Measurements from ENCODE around the gene TIE1. TPM values are rescaled to one million over a fixed set of nuclear protein-coding genes. Genes with fewer than 3 reads are reported as not detected.
A peak's percentile ranks its signal among the peaks of the same experiment; 100 is the strongest.

The TIE1 gene
- total RNA-seq, 1 experiment from 2014 or later: 1.2 TPM

- H3K27me3 Mint-ChIP-seq (ENCODE audit: low read depth): no peaks in the 10 kb centered on the region; the same call in 1 of the 2 replicates
- H2AK5ac ChIP-seq (ENCODE audit: insufficient read length, low read length): no peak within 1 kb of the TSS
- H3K9ac ChIP-seq (ENCODE audit: extremely low read depth, insufficient read length, low read length): peak within 1 kb of the TSS; percentile 86
- H3K27ac ChIP-seq (ENCODE audit: insufficient read length, low read depth, low read length): peak within 1 kb of the TSS; percentile 8
- no peaks in the 10 kb centered on the region; a peak in 2 of 5 replicates for H3K9me3 Mint-ChIP-seq
- peak within 1 kb of the TSS; percentile 95 for H3K4me2 ChIP-seq (ENCODE audit: insufficient read depth, insufficient read length, low read length)
- H2BK20ac ChIP-seq (ENCODE audit: low read depth, low read length, poor library complexity, severe bottlenecking): no peak within 1 kb of the TSS
- peak within 1 kb of the TSS; percentile 91 to 92 for H3K4me3 Mint-ChIP-seq
- no peak within 1 kb of the TSS for H2BK15ac ChIP-seq (ENCODE audit: low read depth, low read length)
- no CpG with 5 or more reads among the region's 59 CpGs for WGBS (ENCODE audit: extremely low coverage, insufficient read length, low lambda C conversion rate)
- H3K23me2 ChIP-seq (ENCODE audit: insufficient read length, low read depth, low read length, poor library complexity, severe bottlenecking): peaks cover 5% of the 10 kb centered on the region
- H3K27ac Mint-ChIP-seq: peak within 1 kb of the TSS; percentile 99
- no peak within 1 kb of the TSS for H3K23ac ChIP-seq (ENCODE audit: insufficient read length, low read depth, low read length)
- H2BK120ac ChIP-seq (ENCODE audit: low read depth, low read length, poor library complexity, severe bottlenecking): no peak within 1 kb of the TSS
- H4K91ac ChIP-seq (ENCODE audit: insufficient read length, low read depth, low read length): no peak within 1 kb of the TSS
- H3K4me1 Mint-ChIP-seq: peaks cover 29 to 33% of the 10 kb centered on the region in 2 experiments
- H2BK5ac ChIP-seq (ENCODE audit: insufficient read length, low read length): peak within 1 kb of the TSS; percentile 4
- peak within 1 kb of the TSS; percentile 70 for H3K56ac ChIP-seq (ENCODE audit: insufficient read length, low read depth, low read length)
- H3K27me3 ChIP-seq (ENCODE audit: insufficient read depth, low read length): no peaks in the 10 kb centered on the region
- TF ChIP-seq CTCF (conservative IDR thresholded peaks at IDR 0.05): no peak
- H3K36me3 Mint-ChIP-seq (ENCODE audit: insufficient read depth in 1 of 3, low read depth in 3 of 3): peaks cover 40 to 54% (median 46%) of the 10 kb centered on the region in 3 experiments
- H3K4me1 ChIP-seq (ENCODE audit: insufficient read depth, low read length): peaks cover 6% of the 10 kb centered on the region; the same call in 1 of the 2 replicates
- no peak within 1 kb of the TSS for H4K5ac ChIP-seq (ENCODE audit: insufficient read length, low read depth, low read length)
- peaks cover 15% of the 10 kb centered on the region; the same call in 1 of the 2 replicates for H3K79me2 ChIP-seq (ENCODE audit: insufficient read depth, low read length)
- H3K14ac ChIP-seq (ENCODE audit: insufficient read depth, low read length): peak within 1 kb of the TSS; percentile 89
- peak; percentile 99 for DNase-seq
- no peaks in the 10 kb centered on the region for H3K9me3 ChIP-seq (ENCODE audit: control insufficient read depth, low read depth, low read length)
- H3K4ac ChIP-seq (ENCODE audit: low read depth, low read length): no peak within 1 kb of the TSS; the same call in none of the 2 replicates
- H3K18ac ChIP-seq (ENCODE audit: insufficient read length, low read depth, low read length): peak within 1 kb of the TSS; percentile 81
- H4K20me1 ChIP-seq (ENCODE audit: control insufficient read depth, insufficient read depth, insufficient read length): no peaks in the 10 kb centered on the region
- H4K8ac ChIP-seq (replicated peaks; ENCODE audit: insufficient read length, low read depth, low read length): no peak within 1 kb of the TSS
- peaks cover 14% of the 10 kb centered on the region for H3K79me1 ChIP-seq (ENCODE audit: insufficient read depth, low read depth, low read length, poor library complexity, severe bottlenecking)
- no peak within 1 kb of the TSS for H2BK12ac ChIP-seq (ENCODE audit: insufficient read length, low read depth, low read length)
- no peak within 1 kb of the TSS for H3T11ph ChIP-seq (ENCODE audit: low read length)
- no peak within 1 kb of the TSS for H2AFZ ChIP-seq (ENCODE audit: low read length)
Measured at GRCh38 chr1:43358746-43359693, 58.2 kb downstream of the TIE1 start, which contains the start of gene CDC20. Gene CDC20 (plus strand): TSS chr1:43358981. CDS start chr1:43359216, 235 bp downstream.
